HEK293T (cell line): ENCODE data around the gene TLR6.

Source experiments
- CTCF ChIA-PET: fragments of 350-600 bp; formaldehyde crosslinking; extraction: SDS; loops from one replicate; lab custom pipeline; 2021; ENCODE audit warnings: antibody characterized with exemption, inconsistent platforms; lab: Yijun Ruan, JAX
- POLR2A ChIA-PET: fragments of 350-600 bp; formaldehyde crosslinking; extraction: SDS; loops from one replicate; lab custom pipeline; 2020; ENCODE audit warnings: antibody characterized with exemption, inconsistent platforms; lab: Yijun Ruan, JAX
- DNase-seq: peaks from one replicate; pipeline ENCODE4 v3.0.0; 2012; ENCODE audit warnings: mixed read lengths; ENCODE audit errors: extremely low spot score
- ARNT ChIP-seq: fragments of 450-650 bp; IDR thresholded peaks from 2 replicates; pipeline ENCODE4 v1.6.1; 2017; ENCODE audit warnings: mild to moderate bottlenecking
- BHLHE40 ChIP-seq: fragments of 450-650 bp; IDR thresholded peaks from 2 replicates; pipeline ENCODE4 v1.6.1; 2016; ENCODE audit warnings: mild to moderate bottlenecking, moderate library complexity, borderline replicate concordance
- CTBP1 ChIP-seq: fragments of 450-650 bp; IDR thresholded peaks from 2 replicates; pipeline ENCODE4 v1.6.1; 2016; ENCODE audit warnings: borderline replicate concordance
- ELF4 ChIP-seq: fragments of 450-650 bp; IDR thresholded peaks from 2 replicates; pipeline ENCODE4 v1.6.1; 2017; ENCODE audit warnings: antibody characterized with exemption
- FOXA1 ChIP-seq: fragments of 450-650 bp; IDR thresholded peaks from 2 replicates; pipeline ENCODE4 v1.6.1; 2016; ENCODE audit warnings: mild to moderate bottlenecking
- FOXK2 ChIP-seq: fragments of 450-650 bp; IDR thresholded peaks from 2 replicates; pipeline ENCODE4 v1.6.1; 2016; ENCODE audit warnings: mild to moderate bottlenecking
- FOXM1 ChIP-seq: fragments of 450-650 bp; IDR thresholded peaks from 2 replicates; pipeline ENCODE4 v1.6.1; 2017; ENCODE audit warnings: mild to moderate bottlenecking, borderline replicate concordance
- HDGF ChIP-seq: fragments of 450-650 bp; IDR thresholded peaks from 2 replicates; pipeline ENCODE4 v1.6.1; 2017; ENCODE audit warnings: antibody characterized with exemption, borderline replicate concordance
- L3MBTL2 ChIP-seq: fragments of 450-650 bp; conservative IDR thresholded peaks from 2 replicates; pipeline ENCODE4 v1.6.1; 2016; ENCODE audit warnings: mild to moderate bottlenecking
- LEF1 ChIP-seq: fragments of 450-650 bp; IDR thresholded peaks from 2 replicates; pipeline ENCODE4 v1.6.1; 2017; ENCODE audit warnings: mild to moderate bottlenecking, borderline replicate concordance
- NFRKB ChIP-seq: fragments of 450-650 bp; IDR thresholded peaks from 2 replicates; pipeline ENCODE4 v1.6.1; 2016; ENCODE audit warnings: mild to moderate bottlenecking, moderate library complexity
- SP1 ChIP-seq: fragments of 450-650 bp; IDR thresholded peaks from 2 replicates; pipeline ENCODE4 v1.6.1; 2017
- SUZ12 ChIP-seq: fragments of 450-650 bp; IDR thresholded peaks from 2 replicates; pipeline ENCODE4 v1.6.1; 2016; ENCODE audit warnings: mild to moderate bottlenecking
- TARDBP ChIP-seq: fragments of 450-650 bp; IDR thresholded peaks from 2 replicates; pipeline ENCODE4 v1.6.1; 2016
- ZNF384 ChIP-seq: fragments of 450-650 bp; IDR thresholded peaks from 2 replicates; pipeline ENCODE4 v1.6.1; 2016
- TF ChIP-seq, protein P1 (sequence below): fragments of 450-650 bp; IDR thresholded peaks from 2 replicates; pipeline ENCODE4 v1.6.1; 2016

Gene TLR6

DNA sequence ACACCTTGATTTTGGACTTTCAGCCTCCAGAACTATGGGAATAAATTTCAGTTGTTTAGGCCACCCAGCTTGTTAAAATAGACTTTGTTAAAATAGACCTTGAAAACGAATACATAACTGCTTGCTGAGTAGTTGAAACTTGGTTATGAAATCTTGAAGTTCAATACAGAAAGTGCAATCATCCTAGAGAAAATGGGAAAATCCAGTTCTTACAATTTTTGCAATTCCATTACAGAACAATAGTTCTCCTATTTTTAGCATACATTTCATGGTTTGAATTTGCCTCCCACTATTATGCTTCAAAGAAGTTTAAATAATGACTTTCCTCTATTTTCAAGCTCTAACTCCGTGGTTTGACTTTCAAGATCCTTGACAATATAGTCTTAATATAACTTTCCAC is 62.6 kb downstream of the TLR6 start:
- TF ChIP-seq FOXK2, result no peak
- no peak for TF ChIP-seq FOXM1
- no peak for TF ChIP-seq ZNF384
- TF ChIP-seq LEF1, result no peak
- TF ChIP-seq ARNT, result no peak
- TF ChIP-seq TARDBP, result no peak
- no peak for DNase-seq
- POLR2A ChIA-PET, result no interaction called here
- CTCF ChIA-PET, result no interaction called here

DNA sequence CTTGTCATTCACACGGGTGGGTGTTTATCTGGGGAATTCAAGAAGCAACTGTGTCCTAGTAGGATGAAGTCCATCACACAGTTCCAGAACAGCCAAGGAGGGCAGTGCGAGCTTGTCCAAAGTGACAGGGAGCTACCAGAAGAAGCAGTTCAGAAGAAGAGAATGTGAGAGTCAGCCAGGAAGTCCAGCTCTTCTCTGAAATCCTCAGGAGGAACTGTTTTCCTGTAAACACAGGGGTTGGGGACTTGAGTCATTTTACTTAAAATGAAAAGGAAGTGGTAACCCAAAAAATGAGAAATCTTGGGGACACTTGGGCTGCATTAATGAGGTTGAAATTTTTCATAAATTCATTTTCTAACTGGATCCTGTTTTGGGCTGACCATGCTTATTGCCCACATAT is 65.6 kb downstream of the TLR6 start:
- no peak for DNase-seq
- ChIA-PET CTCF (interaction anchor here (1.1 kb wide), 1 partner anchor 13 kb away, joined by 3 read pairs; the partner anchor contains the start of gene TLR1), POLR2A (no interaction called here)
- TF ChIP-seq FOXK2 (no peak), FOXM1 (no peak), TARDBP (no peak), CTBP1 (no peak), NFRKB (no peak), LEF1 (no peak), HDGF (no peak), L3MBTL2 (no peak), SUZ12 (no peak), SP1 (no peak), ELF4 (no peak), BHLHE40 (no peak), FOXA1 (no peak), ZNF384 (no peak), ARNT (no peak)
- TF ChIP-seq, protein P1, sequence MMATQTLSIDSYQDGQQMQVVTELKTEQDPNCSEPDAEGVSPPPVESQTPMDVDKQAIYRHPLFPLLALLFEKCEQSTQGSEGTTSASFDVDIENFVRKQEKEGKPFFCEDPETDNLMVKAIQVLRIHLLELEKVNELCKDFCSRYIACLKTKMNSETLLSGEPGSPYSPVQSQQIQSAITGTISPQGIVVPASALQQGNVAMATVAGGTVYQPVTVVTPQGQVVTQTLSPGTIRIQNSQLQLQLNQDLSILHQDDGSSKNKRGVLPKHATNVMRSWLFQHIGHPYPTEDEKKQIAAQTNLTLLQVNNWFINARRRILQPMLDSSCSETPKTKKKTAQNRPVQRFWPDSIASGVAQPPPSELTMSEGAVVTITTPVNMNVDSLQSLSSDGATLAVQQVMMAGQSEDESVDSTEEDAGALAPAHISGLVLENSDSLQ, result no peak

DNA sequence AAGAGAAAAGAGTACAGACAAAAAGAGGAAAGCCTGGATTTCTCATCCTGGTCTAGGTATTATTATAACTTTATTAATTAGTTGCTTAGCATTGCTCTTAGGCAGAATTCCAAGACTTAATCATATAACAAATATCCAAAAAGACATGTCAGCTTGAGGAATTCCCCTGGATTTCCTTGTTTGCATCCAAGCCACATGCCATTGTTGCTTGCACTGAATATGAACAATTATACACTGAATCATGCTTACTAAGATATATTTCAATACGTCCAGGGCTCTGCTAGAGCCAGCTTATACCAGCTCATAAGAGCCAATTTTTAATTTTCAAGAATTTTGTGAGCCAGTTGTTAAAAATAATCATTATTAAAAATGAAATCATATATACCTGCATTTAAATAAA is 68.3 kb downstream of the TLR6 start:
- ChIA-PET CTCF (no interaction called here), POLR2A (no interaction called here)
- TF ChIP-seq HDGF, result no peak
- TF ChIP-seq TARDBP, result no peak
- no peak for TF ChIP-seq FOXK2
- TF ChIP-seq ZNF384, result no peak
- TF ChIP-seq ARNT, result no peak
- no peak for TF ChIP-seq SUZ12
- TF ChIP-seq NFRKB, result no peak
- no peak for TF ChIP-seq L3MBTL2
- no peak for DNase-seq

DNA sequence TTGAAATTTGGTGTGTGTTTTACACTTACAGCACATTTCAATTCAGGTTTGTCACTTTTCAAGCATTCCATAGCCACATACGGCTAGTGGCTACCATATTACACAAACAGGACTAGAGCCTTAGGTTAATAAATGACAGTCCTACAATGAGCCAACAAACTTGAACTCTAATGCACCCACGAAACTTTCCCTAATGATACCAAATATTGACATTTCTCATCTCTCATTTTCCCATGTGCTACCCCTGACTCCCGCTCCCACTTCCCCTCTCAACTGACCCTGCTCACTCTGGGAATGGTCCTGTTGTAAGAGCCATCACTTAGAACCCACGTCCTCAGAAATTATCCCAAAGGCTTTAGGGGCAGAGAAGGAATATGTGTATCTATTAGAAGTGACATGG is 68.9 kb downstream of the TLR6 start:
- ChIA-PET CTCF (no interaction called here), POLR2A (no interaction called here)
- DNase-seq, result no peak
- TF ChIP-seq LEF1 (no peak), HDGF (no peak), L3MBTL2 (no peak), CTBP1 (no peak)

GRCh38 chr4:38785901-38786402 is 70.7 kb downstream of the TLR6 start:
- no peak for DNase-seq
- TF ChIP-seq FOXK2, result no peak
- TF ChIP-seq NFRKB, result no peak
- no peak for TF ChIP-seq SUZ12
- TF ChIP-seq ELF4, result no peak
- no peak for TF ChIP-seq FOXA1
- TF ChIP-seq TARDBP, result no peak
- TF ChIP-seq HDGF, result no peak
- no peak for TF ChIP-seq BHLHE40
- TF ChIP-seq, protein P1, result no peak
- TF ChIP-seq ARNT, result no peak
- TF ChIP-seq ZNF384, result no peak
- no peak for TF ChIP-seq LEF1
- TF ChIP-seq L3MBTL2, result no peak
- TF ChIP-seq CTBP1, result no peak
- TF ChIP-seq SP1, result no peak
- no peak for TF ChIP-seq FOXM1
- CTCF ChIA-PET, result no interaction called here
- POLR2A ChIA-PET, result no interaction called here

DNA sequence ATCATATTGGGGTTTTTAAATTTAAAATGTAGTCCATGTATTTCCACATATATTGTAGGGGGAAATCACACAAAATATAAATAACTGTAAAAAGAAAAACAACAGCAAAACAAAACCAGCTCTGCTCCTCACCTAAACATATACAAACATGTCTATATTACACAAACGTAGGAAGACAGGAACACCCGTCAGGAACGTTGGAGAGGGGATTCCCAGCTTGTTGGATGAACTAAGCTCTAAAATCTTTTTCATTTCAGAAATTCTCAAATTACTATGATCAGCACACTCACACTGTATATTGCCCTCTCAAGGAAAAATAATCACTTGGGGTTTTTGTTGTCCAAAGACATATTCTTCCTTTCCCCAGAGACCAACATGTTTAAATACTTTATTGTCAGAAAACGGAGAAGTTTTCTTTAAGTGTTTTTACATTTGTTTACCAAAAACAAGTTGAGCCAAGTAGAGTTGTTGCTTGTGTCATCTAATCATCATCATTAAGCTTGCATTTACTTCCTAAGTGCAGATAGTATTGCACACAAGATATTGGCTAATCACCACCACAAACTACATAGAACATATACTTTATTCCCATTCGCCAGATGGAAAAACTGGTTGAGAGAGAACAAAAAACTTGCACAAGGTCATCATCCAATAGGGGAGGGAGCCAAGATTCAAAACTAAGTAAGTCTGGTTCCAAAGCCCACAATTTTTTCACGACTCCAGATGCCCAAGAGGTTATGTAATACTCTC is 71.4 kb downstream of the TLR6 start:
- POLR2A ChIA-PET, result no interaction called here
- no peak for DNase-seq
- CTCF ChIA-PET, result no interaction called here
- TF ChIP-seq HDGF (no peak), TARDBP (no peak), FOXA1 (no peak), ARNT (no peak), FOXK2 (no peak), BHLHE40 (no peak), ZNF384 (no peak), LEF1 (no peak), SUZ12 (no peak), L3MBTL2 (no peak)
- TF ChIP-seq, protein P1, result no peak
